ENCODE data around the gene IFI30. TPM values are rescaled to one million over a fixed set of nuclear protein-coding genes. Genes with fewer than 3 reads are reported as not detected.
"Not testable (repeated sequence)": the region's sequence is repeated elsewhere in the genome, so short reads cannot be mapped to it uniquely, and the experiment has no call there.

The IFI30 gene
- total RNA-seq, 2 experiments from 2014 or later = 24.7 to 28.1 TPM

GRCh38 chr19:18159059-18159616 is 14.5 kb upstream of the IFI30 start:
- Mint-ChIP-seq H3K36me3 (peaks cover 12% of the 10 kb centered on the region), H3K4me1 (peaks cover 15% of the 10 kb centered on the region)
- H3K9me3 Mint-ChIP-seq, DNase-seq, H3K27ac Mint-ChIP-seq, H3K27me3 Mint-ChIP-seq, H3K4me3 Mint-ChIP-seq: not testable (repeated sequence)

GRCh38 chr19:18159810-18160209 is 13.8 kb upstream of the IFI30 start:
- Mint-ChIP-seq H3K27ac (no peak overlapping the region), H3K36me3 (peaks cover 12% of the 10 kb centered on the region), H3K9me3 (no peaks in the 10 kb centered on the region), H3K4me1 (peaks cover 10% of the 10 kb centered on the region), H3K4me3 (no peak overlapping the region), H3K27me3 (no peaks in the 10 kb centered on the region)
- DNase-seq = no peak

DNA sequence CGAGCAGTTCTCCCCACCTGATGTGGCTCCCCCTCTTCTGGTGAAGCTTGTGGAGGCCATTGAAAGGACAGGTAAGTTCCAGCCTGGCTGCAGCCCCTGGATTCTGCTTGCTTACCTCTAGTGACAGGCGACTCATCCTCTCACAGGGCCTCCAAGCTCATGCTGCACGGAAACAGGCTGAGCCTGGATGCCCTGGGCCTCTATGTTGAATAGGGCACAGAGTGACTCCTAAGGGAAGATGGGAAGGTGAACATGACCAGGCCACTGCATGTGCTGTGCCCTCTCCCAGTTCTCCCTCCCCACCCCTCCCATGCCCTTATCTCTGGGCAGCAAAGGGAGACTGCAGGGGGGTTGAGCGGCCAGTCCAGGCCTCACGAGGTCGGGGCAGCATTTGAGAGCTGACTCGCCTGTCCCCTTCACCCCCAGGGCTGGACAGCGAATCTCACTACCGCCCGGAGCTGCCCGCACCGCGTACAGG is 13.1 kb upstream of the IFI30 start:
- peak overlapping the region; percentile 78 for H3K4me3 Mint-ChIP-seq
- peaks cover 10% of the 10 kb centered on the region for H3K4me1 Mint-ChIP-seq
- no peaks in the 10 kb centered on the region for H3K27me3 Mint-ChIP-seq
- H3K27ac Mint-ChIP-seq = peak overlapping the region; percentile 77
- no peak for DNase-seq
- H3K9me3 Mint-ChIP-seq = no peaks in the 10 kb centered on the region
- H3K36me3 Mint-ChIP-seq = peaks cover 11% of the 10 kb centered on the region

- Mint-ChIP-seq H3K27ac (peak overlapping the region; percentile 77), H3K36me3 (peaks cover 16% of the 10 kb centered on the region), H3K9me3 (no peaks in the 10 kb centered on the region), H3K4me3 (peak overlapping the region; percentile 78), H3K27me3 (no peaks in the 10 kb centered on the region), H3K4me1 (peaks cover 10% of the 10 kb centered on the region)
- peak; percentile 88 for DNase-seq
Observed at GRCh38 chr19:18160971-18161635, 12.5 kb upstream of the IFI30 start.

DNA sequence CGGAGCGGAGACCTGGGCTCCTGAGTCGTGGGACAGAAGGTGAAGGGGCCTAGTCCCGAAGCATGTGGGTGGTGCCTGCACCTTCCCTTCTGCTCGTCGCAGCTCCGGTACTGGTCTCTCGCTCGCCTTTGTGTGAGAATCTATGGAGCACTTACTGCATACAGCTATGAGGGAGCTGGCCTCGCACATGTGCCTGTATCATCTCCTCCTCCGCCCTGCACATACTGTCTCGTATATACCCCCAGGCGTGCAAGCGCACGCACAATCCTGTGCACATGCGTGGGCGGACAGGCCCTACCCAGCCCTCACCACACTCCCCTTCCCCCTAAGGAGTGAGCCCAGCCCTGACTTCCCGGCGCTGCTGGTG is 12.0 kb upstream of the IFI30 start:
- H3K27me3 Mint-ChIP-seq = no peaks in the 10 kb centered on the region
- H3K36me3 Mint-ChIP-seq = peaks cover 19% of the 10 kb centered on the region
- H3K27ac Mint-ChIP-seq = peak overlapping the region; percentile 16
- H3K9me3 Mint-ChIP-seq = no peaks in the 10 kb centered on the region
- peak overlapping the region; percentile 40 for H3K4me3 Mint-ChIP-seq
- peaks cover 10% of the 10 kb centered on the region for H3K4me1 Mint-ChIP-seq
- DNase-seq = no peak

- Mint-ChIP-seq H3K36me3 (peaks cover 24% of the 10 kb centered on the region), H3K9me3 (no peaks in the 10 kb centered on the region), H3K27me3 (no peaks in the 10 kb centered on the region), H3K4me3 (no peak overlapping the region), H3K4me1 (peaks cover 10% of the 10 kb centered on the region), H3K27ac (no peak overlapping the region)
- no peak for DNase-seq
Observed at GRCh38 chr19:18164072-18164471, 9.5 kb upstream of the IFI30 start.

DNA sequence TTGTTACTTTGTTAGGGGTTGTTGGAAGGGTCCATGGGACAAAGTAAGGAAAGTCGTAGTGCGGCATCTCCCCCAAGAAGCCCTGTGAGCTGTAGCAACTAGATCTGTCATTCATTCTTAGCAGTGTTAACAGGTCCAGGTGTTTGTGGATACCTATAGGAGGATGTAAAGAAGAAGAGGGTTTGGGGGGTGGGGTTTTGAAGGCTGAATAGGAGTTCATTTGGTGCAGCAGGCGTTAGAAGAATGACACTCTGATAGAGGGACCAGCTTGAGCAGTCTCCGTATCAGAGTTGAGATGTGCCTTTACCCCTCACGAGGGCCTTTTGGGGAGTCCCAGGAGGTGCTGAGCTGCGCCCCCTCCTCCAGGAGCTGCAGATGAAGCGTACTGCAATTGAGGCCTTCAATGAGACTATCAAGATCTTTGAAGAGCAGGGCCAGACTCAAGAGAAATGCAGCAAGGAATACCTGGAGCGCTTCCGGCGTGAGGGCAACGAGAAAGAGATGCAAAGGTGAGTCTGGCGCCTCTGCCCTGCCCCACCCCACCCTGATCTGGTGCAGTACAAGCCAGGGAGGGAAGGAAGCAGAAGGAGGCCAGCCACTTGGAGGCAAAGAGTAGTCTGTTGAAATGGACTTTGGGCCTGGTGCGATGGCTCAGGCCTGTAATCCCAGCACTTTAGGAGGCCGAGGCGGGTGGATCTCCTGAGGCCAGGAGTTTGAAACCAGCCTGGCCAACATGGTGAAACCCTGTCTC is 7.6 kb upstream of the IFI30 start:
- Mint-ChIP-seq H3K27me3 (no peaks in the 10 kb centered on the region), H3K4me3 (no peak overlapping the region), H3K4me1 (peaks cover 3% of the 10 kb centered on the region), H3K36me3 (peaks cover 22% of the 10 kb centered on the region), H3K27ac (no peak overlapping the region), H3K9me3 (no peaks in the 10 kb centered on the region)
- no peak for DNase-seq

- Mint-ChIP-seq H3K27ac (no peak overlapping the region), H3K4me3 (no peak overlapping the region), H3K9me3 (no peaks in the 10 kb centered on the region), H3K36me3 (peaks cover 28% of the 10 kb centered on the region), H3K4me1 (no peaks in the 10 kb centered on the region), H3K27me3 (no peaks in the 10 kb centered on the region)
- no peak for DNase-seq
Observed at GRCh38 chr19:18167011-18167410, 6.6 kb upstream of the IFI30 start.

GRCh38 chr19:18167975-18168645 is 5.5 kb upstream of the IFI30 start:
- Mint-ChIP-seq H3K4me3 (no peak overlapping the region), H3K9me3 (no peaks in the 10 kb centered on the region), H3K4me1 (peaks cover 6% of the 10 kb centered on the region), H3K27ac (no peak overlapping the region), H3K27me3 (no peaks in the 10 kb centered on the region), H3K36me3 (peaks cover 28% of the 10 kb centered on the region)
- DNase-seq = peak; percentile 71

GRCh38 chr19:18168673-18169381 is 4.8 kb upstream of the IFI30 start:
- Mint-ChIP-seq H3K27ac (no peak overlapping the region), H3K36me3 (peaks cover 24% of the 10 kb centered on the region), H3K4me3 (no peak overlapping the region), H3K9me3 (no peaks in the 10 kb centered on the region), H3K4me1 (peaks cover 9% of the 10 kb centered on the region), H3K27me3 (no peaks in the 10 kb centered on the region)
- DNase-seq = no peak

GRCh38 chr19:18170714-18171255 is 2.8 kb upstream of the IFI30 start:
- peaks cover 20% of the 10 kb centered on the region for H3K36me3 Mint-ChIP-seq

DNA sequence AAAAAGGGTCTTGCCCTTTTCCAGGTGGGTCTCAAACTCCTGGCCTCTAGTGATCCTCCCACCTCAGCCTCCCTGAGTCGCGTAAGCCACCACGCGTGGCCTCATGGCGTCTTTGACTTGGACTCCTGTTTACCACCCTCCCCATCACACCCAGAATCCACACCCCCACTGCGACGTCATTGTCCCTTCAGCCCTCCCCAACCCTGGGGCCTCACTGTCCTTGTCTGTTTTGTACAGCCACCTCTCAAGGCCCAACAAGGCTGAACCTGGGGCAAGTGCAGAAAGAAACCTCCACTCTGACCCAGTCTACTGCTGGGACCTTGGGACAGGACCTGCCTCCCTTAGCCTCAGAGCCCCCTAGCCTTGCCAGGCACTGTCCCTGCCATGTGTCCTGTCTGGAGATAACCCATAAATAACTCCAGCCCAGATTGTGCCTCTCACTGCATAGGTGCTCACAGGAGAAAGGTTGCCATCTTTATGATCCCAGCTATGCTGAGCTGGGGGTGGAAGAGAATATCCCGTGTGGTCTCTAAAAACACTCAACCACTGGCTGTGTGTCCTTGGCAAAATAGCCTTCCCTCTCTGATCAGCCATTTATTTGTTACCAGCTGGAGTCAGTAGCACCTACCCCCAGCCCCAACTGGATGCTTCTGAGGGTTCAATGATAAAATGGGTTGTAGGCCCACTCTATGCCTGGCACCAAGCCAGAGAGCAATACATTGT is 1.8 kb upstream of the IFI30 start:
- H3K27ac Mint-ChIP-seq = peak overlapping the region; percentile 61
- peaks cover 17% of the 10 kb centered on the region for H3K36me3 Mint-ChIP-seq
- peaks cover 15% of the 10 kb centered on the region for H3K4me1 Mint-ChIP-seq
- H3K27me3 Mint-ChIP-seq = no peaks in the 10 kb centered on the region
- no peak overlapping the region for H3K4me3 Mint-ChIP-seq
- H3K9me3 Mint-ChIP-seq = no peaks in the 10 kb centered on the region
- no peak for DNase-seq

More at GRCh38 chr19:18170714-18171255, 2.8 kb upstream of the IFI30 start:
- Mint-ChIP-seq H3K27ac (peak overlapping the region; percentile 46), H3K27me3 (no peaks in the 10 kb centered on the region), H3K4me3 (no peak overlapping the region), H3K4me1 (peaks cover 15% of the 10 kb centered on the region), H3K9me3 (no peaks in the 10 kb centered on the region)
- DNase-seq = no peak

GRCh38 chr19:18172331-18173053 is 1.1 kb upstream of the IFI30 start:
- peaks cover 15% of the 10 kb centered on the region for H3K4me1 Mint-ChIP-seq
- H3K9me3 Mint-ChIP-seq = no peaks in the 10 kb centered on the region
- H3K27ac Mint-ChIP-seq = peak overlapping the region; percentile 68

More at GRCh38 chr19:18172331-18173053, 1.1 kb upstream of the IFI30 start:
- H3K27me3 Mint-ChIP-seq = no peaks in the 10 kb centered on the region
- H3K36me3 Mint-ChIP-seq = peaks cover 19% of the 10 kb centered on the region
- DNase-seq = no peak
- peak overlapping the region; percentile 42 for H3K4me3 Mint-ChIP-seq
